GM19438 (cell line): ENCODE measurements around the gene FAIM2.

Experiments used
- ATAC-seq: cut with Tn5 transposase; IDR thresholded peaks from one replicate; pipeline ENCODE4 v1.9.1; 2021; ENCODE audit warnings: low read depth; ENCODE audit not compliant: unreplicated experiment

The FAIM2 gene

DNA sequence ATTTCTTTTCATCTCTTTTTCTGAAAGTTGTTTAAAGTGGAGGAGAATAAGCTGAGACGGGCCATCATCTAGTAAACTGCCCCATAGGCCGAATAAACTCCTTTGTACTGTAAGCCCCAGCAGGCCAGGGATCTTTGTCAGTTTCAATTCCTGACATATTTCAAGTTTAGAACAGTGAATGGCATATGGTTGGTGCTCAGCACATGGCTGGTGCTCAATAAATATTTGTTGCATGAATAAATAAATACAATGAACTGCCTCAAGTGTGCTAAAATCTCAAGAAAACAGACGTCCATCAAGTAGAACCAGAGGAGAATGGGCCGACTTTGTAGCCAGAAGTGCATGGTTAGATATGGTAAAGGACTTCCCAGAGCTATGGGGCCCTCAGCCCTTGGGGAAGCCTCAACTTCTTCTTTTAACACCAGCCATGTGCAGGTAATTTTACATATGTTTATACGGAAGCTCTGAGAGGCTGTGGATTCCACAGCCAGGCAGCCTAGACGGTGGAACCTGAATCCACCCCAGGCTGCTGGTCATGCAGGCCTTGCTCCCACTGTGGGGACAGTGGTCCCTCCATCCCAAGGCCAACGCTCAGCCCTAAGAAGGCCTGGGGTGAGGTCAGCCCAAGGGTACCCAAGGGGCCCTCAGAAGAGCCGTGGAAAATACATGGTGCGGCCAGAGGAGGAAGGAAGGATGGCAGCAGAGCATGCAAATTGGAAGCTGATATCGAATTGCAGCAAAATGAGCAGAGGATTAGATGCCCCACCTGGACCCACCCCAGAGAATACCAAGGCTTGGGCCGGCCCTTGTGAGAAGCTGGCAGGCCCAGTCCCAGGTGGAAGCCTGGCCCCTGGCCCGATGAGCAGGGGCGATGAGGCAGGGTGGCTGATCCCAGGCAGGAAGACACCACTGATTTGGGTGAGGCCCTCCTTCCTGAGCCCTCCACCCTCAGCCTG, 38.1 kb upstream of the FAIM2 start:
- no peak for ATAC-seq

- no peak for ATAC-seq
Measured at GRCh38 chr12:49939707-49940106, 36.0 kb upstream of the FAIM2 start.

DNA sequence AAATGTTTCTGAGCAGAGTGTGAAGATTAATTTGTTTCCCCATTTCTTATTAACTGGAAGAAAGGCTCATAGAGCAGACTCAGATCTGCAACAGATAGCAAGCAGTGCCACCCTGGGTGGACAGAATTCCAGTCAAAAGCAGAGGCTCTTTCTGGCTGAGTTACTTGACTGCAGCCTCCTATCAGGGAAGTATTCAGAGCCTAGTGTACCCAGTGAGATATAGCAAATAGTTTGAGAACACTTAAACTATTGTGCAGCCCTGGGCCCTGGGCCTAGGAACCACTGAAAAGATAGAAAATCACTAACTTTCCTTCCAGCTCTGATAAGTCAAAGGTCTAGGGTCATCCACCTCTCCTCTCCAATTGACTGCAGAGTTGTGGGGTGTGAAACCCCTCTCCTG, 35.6 kb upstream of the FAIM2 start:
- no peak for ATAC-seq

DNA sequence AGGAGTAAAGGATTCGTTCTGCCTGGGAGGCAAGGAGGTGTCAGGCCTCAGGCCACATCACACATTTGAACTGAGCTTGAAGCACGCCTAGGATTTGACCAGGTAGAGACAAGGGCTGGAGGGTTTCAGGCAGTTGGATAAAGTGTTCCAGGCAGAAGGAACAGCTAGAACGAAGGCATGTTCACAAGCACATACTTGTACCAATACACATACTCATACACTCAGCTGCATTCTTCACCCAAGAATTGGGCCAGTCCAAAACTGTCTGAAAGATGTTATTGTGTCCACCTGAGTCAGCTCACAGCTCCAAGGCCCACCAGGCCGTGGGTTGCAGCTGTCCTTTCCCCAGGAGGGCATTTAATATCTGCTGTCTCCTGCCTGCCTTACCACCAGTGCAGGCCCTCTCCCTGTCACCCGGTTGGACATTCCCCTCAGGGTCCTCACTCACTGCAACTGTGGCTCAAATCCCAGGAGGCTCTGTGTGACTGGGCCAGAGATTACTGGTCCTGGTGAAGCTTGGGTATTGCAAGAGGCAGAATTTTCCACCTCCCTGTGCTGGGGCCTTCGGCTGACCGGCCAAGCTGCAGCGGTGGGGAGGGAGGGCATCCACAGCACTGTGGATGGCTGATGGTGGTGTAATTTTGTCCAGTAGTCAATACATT, 34.1 kb upstream of the FAIM2 start:
- no peak for ATAC-seq

DNA sequence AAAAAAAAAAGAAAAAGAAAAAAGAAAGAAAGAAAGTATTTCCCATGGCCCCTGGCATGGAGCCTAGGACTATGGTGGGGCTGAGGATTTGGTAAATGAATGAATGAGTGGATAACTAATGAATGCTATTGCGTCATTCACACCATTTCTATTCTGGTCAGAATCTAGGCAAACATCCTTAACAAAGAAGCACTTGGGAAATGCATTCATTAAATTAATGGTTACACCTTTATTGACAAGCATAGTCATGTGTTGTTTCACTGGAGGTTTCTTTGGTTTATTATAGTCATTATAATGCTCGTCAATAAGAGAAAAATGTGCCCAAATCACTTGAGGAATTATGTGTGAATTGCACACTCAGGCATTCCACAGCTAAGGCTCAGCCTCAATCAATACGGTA, 33.2 kb upstream of the FAIM2 start:
- no peak for ATAC-seq

DNA sequence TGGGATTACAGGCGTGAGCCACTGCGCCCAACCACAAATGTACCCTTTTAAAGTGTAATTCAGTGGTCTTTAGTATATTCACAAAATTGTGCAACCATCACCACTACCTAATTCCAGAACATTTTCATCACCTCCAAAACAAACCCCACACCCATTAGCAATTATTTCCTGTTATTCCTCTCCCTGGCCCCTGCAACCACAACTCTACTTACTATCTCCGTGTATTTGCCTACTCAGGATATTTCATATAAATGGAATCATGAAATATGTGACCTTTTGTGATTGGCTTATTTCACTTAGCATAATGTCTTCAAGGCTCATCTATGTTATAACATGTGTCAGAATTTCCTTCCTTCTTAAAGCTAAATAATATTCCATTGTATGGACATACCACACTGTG, 30.8 kb upstream of the FAIM2 start:
- ATAC-seq, result no peak

DNA sequence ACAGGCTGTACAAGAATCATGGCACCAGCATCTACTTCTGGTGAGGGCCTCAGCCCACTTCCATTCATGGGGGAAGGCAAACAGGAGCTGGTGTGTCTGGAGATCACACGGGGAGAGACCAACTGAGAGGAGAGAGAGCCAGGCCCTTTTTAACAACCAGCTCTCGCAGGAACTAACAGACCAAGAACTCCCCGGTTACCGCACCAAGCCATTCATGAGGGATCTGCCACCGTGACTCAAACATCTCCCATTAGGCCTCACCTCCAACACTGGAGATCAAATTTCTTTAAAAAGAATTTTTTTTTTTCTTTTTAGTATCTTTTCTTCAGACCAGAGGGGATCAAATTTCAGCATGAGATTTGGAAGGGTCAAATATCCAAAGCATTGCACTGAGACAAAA, 30.1 kb upstream of the FAIM2 start:
- no peak for ATAC-seq

DNA sequence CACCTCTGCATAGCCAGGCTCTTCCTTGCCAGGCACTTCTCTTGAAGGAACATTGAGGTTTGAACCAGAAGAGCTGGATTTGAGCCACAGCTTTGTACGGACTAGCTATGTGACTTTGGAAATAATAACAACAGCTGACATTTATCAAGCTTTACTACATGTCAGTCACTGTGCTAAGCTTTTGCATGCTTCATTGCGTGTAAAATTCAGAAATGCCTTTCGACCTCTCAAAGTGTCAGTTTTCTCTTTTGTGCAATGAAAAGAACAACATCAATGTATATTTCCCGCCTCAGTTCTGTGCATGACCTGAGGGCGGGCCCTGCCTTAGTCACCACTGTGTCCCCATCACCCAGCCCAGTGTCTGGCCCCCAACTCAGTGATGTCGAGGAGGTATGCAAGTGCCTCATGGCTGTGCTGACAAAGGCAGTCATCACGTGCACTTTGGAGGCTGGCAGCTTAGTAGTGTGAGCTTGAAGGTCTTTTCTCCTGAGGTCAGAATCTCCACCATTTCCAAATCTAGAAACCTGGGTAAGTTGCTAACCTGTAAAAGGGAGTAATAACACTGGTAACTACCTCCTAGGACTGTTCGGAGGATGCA, 28.9 kb upstream of the FAIM2 start:
- ATAC-seq, result no peak

DNA sequence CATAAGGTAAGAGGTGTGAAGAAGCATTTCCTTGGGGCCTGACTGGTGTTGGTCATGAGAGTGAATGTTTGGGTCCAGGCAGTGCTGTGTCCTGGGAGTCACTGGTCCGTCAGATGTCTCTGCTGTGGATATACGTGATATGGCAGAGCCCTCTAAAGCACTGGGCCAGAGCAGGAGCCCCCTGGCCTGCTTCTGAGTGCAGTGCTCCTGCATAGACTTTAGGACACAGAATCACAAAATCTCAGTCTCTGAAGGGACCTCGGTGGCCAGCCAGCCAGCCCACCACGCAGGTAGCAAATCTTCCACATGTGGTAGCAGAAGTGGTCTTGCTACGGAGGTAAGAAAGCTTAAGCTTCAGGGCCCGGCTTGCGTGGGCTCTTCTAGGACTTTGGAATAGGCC, 28.3 kb upstream of the FAIM2 start:
- ATAC-seq, result no peak

GRCh38 chr12:49930515-49931288, 27.0 kb upstream of the FAIM2 start:
- no peak for ATAC-seq

GRCh38 chr12:49929581-49929980, 25.9 kb upstream of the FAIM2 start:
- ATAC-seq, result no peak

DNA sequence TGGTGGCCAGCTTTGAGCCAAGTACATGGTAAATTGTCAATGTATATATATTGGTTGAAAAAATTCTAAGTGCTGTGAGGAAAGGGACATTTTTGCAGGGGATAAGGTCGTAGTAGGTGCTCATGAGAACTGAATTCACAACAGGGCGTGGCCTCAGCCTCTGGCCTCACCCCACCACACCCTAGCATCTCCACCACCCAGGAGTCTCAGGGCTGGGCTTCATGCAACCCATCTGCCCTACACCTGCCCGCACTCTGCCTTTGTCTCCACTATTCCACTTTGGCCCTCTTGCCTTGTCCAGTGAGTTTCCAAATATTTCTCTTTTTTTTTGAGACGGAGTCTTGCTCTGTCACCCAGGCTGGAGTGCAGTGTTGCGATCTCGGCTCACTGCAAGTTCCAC, 24.8 kb upstream of the FAIM2 start:
- ATAC-seq, result no peak

- no peak for ATAC-seq
Measured at GRCh38 chr12:49925433-49926204, 21.9 kb upstream of the FAIM2 start.

- no peak for ATAC-seq
Measured at GRCh38 chr12:49924628-49925246, 21.0 kb upstream of the FAIM2 start.

DNA sequence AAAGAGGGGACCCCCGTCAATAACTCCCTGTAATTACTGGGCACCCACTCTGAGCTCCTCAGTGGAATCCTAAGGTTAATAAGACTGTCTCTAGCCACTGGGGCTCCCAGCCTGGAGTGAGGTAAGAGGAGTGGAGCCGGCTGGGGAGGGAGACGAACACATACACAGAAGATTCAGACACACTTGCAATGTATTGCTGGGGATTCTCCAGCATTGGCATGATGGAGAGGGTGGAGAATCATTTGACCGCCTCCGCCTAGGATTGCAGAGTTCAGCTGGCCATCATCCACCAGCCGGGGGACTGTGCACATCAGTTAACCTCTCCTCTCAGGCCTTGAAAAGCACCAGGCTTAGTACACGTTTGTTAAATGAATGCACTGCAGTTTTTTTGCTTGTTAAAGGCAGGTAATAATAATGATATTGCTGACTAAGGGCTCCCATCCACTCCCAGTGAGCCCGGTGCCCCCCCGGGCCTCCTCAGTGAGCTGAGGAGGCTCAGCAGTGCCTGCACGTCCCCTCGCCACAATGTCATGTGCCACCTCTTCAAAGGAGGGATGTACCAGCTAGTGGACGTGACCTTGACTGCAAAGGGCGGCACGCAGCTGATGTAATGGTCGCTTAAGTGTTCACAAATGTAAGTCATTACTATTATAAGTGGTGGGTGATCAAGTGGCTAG, 20.3 kb upstream of the FAIM2 start:
- no peak for ATAC-seq

GRCh38 chr12:49923035-49923644, 19.4 kb upstream of the FAIM2 start:
- no peak for ATAC-seq

DNA sequence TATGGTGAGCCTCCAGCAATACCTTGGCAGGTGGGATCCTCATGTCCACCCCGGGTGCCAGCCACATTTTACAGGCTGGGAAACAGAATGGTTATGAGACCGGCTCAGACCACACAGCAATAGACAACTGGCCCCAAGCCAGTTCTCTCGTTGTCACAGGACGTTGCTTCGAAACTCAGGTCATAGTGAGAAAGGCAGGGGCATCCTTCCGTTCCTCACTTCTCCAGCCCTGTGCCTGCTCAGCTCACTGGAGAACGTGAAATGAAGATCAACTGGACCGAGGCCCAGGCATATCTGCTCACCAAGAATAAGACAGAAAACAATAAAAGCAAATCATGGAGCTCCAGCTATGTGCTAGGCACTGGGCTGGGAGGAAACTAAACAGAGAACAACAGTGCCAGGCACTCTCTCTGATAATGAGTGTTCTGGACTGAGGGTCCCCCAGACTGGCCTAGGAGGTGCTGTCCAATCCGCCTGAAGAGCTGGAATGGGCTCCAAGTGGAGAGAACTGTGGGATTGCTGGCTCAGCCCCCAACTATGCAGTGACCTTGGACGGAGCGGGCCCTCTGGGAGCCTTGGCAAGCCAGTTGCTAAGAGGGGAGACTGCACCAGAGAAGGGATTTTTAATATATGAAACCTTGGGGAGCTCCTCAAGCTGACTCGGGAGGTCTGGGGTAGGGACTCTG, 18.8 kb upstream of the FAIM2 start:
- no peak for ATAC-seq

DNA sequence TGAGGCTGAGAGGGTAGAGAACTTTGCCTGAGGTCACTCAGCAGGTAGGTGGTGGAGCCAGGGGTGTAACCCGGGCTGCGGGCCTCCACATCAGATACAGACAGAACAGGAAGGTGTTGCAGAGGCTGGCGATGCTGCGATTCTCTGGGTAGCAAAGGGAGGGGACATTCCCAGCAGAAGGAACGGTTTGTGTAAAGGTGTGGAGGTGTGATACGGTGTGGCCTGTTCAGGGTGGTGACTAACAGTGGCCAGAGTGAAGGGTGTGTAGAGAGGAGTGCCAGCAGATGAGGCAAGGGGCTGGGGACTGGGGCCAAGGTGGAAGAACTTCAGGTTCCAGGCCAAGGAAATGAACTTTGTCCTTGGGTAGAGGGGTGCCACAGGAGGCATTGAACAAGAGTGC, 18.2 kb upstream of the FAIM2 start:
- ATAC-seq, result no peak
